CD14-positive monocyte (primary cell): ENCODE measurements around the gene ADAMTS17. TPM values are rescaled to one million over a fixed set of nuclear protein-coding genes. Genes with fewer than 3 reads are reported as not detected.

Experiments
- DNase-seq, 3 donors: peaks; one replicate each; pipeline ENCODE4 v3.0.0-alpha.2; 2011 to 2022
- H2AFZ ChIP-seq: 2 replicates; pipeline ENCODE4 v1.6.0; 2012; ENCODE audit warnings: mild to moderate bottlenecking, low read depth, low read length, inconsistent platforms; ENCODE audit not compliant: insufficient read depth, poor library complexity, severe bottlenecking
- H3K27ac ChIP-seq, 2 donors: 1 replicate in 1 of 2; 2 replicates in 1 of 2; pipeline ENCODE4 v1.5.1; 2012 to 2013; ENCODE audit warnings: low read length in 2 of 2, control low read depth in 1 of 2, inconsistent platforms in 1 of 2, low read depth in 1 of 2, mild to moderate bottlenecking in 1 of 2
- H3K27me3 ChIP-seq, 2 donors: one replicate each; pipeline versions ENCODE4 v1.6.0 to v1.6.1; 2011 to 2013; ENCODE audit warnings: low read length in 2 of 2; ENCODE audit not compliant: control insufficient read depth in 2 of 2, insufficient read depth in 2 of 2
- H3K36me3 ChIP-seq, 2 donors: replicated peaks in 1 of 2; 1 replicate in 1 of 2; 2 replicates in 1 of 2; pipeline versions ENCODE4 v1.5.1 to v1.6.1; 2012 to 2013; ENCODE audit warnings: low read length in 2 of 2, control low read depth in 1 of 2, inconsistent platforms in 1 of 2, mild to moderate bottlenecking in 1 of 2; ENCODE audit not compliant: insufficient read depth in 2 of 2, control insufficient read depth in 1 of 2
- H3K4me1 ChIP-seq, 2 donors: 1 replicate in 1 of 2; 2 replicates in 1 of 2; pipeline versions ENCODE4 v1.5.1 to v1.6.1; 2012 to 2013; ENCODE audit warnings: low read length in 2 of 2, control low read depth in 1 of 2, inconsistent platforms in 1 of 2, mild to moderate bottlenecking in 1 of 2, moderate library complexity in 1 of 2; ENCODE audit not compliant: insufficient read depth in 2 of 2, control insufficient read depth in 1 of 2
- H3K4me2 ChIP-seq: replicated peaks from 2 replicates; pipeline ENCODE3; 2012; ENCODE audit warnings: low read length, moderate library complexity, mild to moderate bottlenecking; ENCODE audit not compliant: poor library complexity, severe bottlenecking; ENCODE audit errors: extremely low read depth
- H3K4me3 ChIP-seq, 3 experiments: fragments of 200-600 bp in 1 of 3; sonication (generic) in 1 of 3; replicated peaks in 1 of 3; 1 replicate in 2 of 3; 2 replicates in 1 of 3; pipeline ENCODE4 v1.5.1; 2011 to 2013; ENCODE audit warnings: low read length in 3 of 3, mild to moderate bottlenecking in 3 of 3, control low read depth in 2 of 3, low read depth in 2 of 3, inconsistent platforms in 1 of 3, moderate library complexity in 1 of 3
- H3K79me2 ChIP-seq: 2 replicates; pipeline ENCODE4 v1.6.0; 2012; ENCODE audit warnings: mild to moderate bottlenecking, control low read depth, inconsistent platforms, low read length, moderate library complexity; ENCODE audit not compliant: insufficient read depth
- H3K9ac ChIP-seq: 2 replicates; pipeline ENCODE4 v1.6.0; 2017; ENCODE audit warnings: low read length, mild to moderate bottlenecking; ENCODE audit not compliant: insufficient read depth, poor library complexity, severe bottlenecking
- H3K9me3 ChIP-seq, 2 donors: replicated peaks in 1 of 2; 1 replicate in 1 of 2; 2 replicates in 1 of 2; pipeline versions ENCODE4 v1.5.1 to v1.6.1; 2012 to 2013; ENCODE audit warnings: low read length in 2 of 2, control low read depth in 1 of 2; ENCODE audit not compliant: control insufficient read depth in 1 of 2, insufficient read depth in 1 of 2
- H4K20me1 ChIP-seq: 2 replicates; pipeline ENCODE4 v1.6.0; 2012; ENCODE audit warnings: mild to moderate bottlenecking, low read length, control low read depth, moderate library complexity; ENCODE audit not compliant: insufficient read depth
- H3K27ac Mint-ChIP-seq, 7 donors: one replicate each; pipeline ENCODE4 v1.8.0; 2020; ENCODE audit warnings: mild to moderate bottlenecking in 7 of 7, mixed read lengths in 7 of 7, moderate library complexity in 6 of 7, inconsistent platforms in 2 of 7
- H3K27me3 Mint-ChIP-seq, 3 donors: one replicate each; pipeline ENCODE4 v1.8.0; 2021 to 2022; ENCODE audit warnings: low read depth in 3 of 3, mild to moderate bottlenecking in 3 of 3, mixed read lengths in 3 of 3, moderate library complexity in 3 of 3, inconsistent platforms in 1 of 3
- H3K36me3 Mint-ChIP-seq, 2 donors: one replicate each; pipeline ENCODE4 v1.8.0; 2020; ENCODE audit warnings: mixed read lengths in 2 of 2, inconsistent platforms in 1 of 2, mild to moderate bottlenecking in 1 of 2
- H3K4me1 Mint-ChIP-seq: one replicate; pipeline ENCODE4 v1.8.0; 2020; ENCODE audit warnings: mild to moderate bottlenecking, mixed read lengths
- H3K4me3 Mint-ChIP-seq, 2 donors: one replicate each; pipeline ENCODE4 v1.8.0; 2020; ENCODE audit warnings: mild to moderate bottlenecking in 2 of 2, mixed read lengths in 2 of 2, moderate library complexity in 1 of 2
- H3K9me3 Mint-ChIP-seq, 7 donors: one replicate each; pipeline ENCODE4 v1.8.0; 2020 to 2022; ENCODE audit warnings: mixed read lengths in 7 of 7, mild to moderate bottlenecking in 6 of 7, moderate library complexity in 6 of 7, inconsistent platforms in 2 of 7
- CTCF ChIP-seq: fragments of 200-600 bp; IDR thresholded peaks from one replicate; pipeline ENCODE4 v1.8.0; 2022; ENCODE audit warnings: antibody characterized with exemption, mild to moderate bottlenecking
- WGBS: methylation state at CpG from one replicate; pipeline ENCODE4 v1.1.5; 2013; ENCODE audit warnings: missing lambda C conversion rate; ENCODE audit not compliant: insufficient coverage; 5-methylcytosine and 5-hydroxymethylcytosine counted together
- intact Hi-C, 2 donors: fragments of 100-400 bp; cut with micrococcal nuclease; formaldehyde crosslinking; loops; one replicate each; pipeline versions ENCODE4 v1.15.0 to v1.15.1; 2023
- polyA plus RNA-seq, 3 donors: library from polyadenylated mRNA; depleted of rRNA in 1 of 3; unstranded in 2 of 3; stranded (reverse) in 1 of 3; fragments of 300-500 nt in 2 of 3; fragments of >200 nt in 1 of 3; fragmentation: Illumina TruSeq in 2 of 3; gene quantifications; 1 replicate in 2 of 3; 2 replicates in 1 of 3; pipeline ENCODE4 v1.2.3, GENCODE V29; 2012 to 2021

Gene ADAMTS17
- polyA plus RNA-seq, 3 donors, result 0.03 to 0.25 TPM; not detected in 1

GRCh38 chr15:100081454-100081853 is 260.3 kb downstream of the ADAMTS17 start:
- peaks cover 6 to 8% of the 10 kb centered on the region in 2 donors for H3K9me3 ChIP-seq
- no peaks in the 10 kb centered on the region for H3K4me1 ChIP-seq
- H3K27ac ChIP-seq, result no peak overlapping the region
- H3K27ac Mint-ChIP-seq, result no peak overlapping the region
- no CpG with 5 or more reads among the region's 4 CpGs for WGBS
- no peaks in the 10 kb centered on the region for H3K79me2 ChIP-seq
- no peak overlapping the region for H3K4me3 ChIP-seq
- no peaks in the 10 kb centered on the region for H3K36me3 ChIP-seq
- intact Hi-C loops, result no loop called here
- no peak overlapping the region for H3K4me3 Mint-ChIP-seq
- DNase-seq, result no peak
- no peak overlapping the region for H3K9ac ChIP-seq
- H3K4me2 ChIP-seq, result no peak overlapping the region
- peaks cover 7 to 34% (median 24%) of the 10 kb centered on the region in 7 donors for H3K9me3 Mint-ChIP-seq
- no peak for TF ChIP-seq CTCF
- H3K4me1 Mint-ChIP-seq, result peaks cover 1% of the 10 kb centered on the region
- no peaks in the 10 kb centered on the region for H3K36me3 Mint-ChIP-seq
- peaks cover 2 to 16% (median 5%) of the 10 kb centered on the region in 3 donors for H3K27me3 Mint-ChIP-seq
- no peaks in the 10 kb centered on the region for H4K20me1 ChIP-seq
- H2AFZ ChIP-seq, result no peak overlapping the region
- H3K27me3 ChIP-seq, result peaks cover 2 to 6% of the 10 kb centered on the region in 2 donors

GRCh38 chr15:100078511-100079220 is 263.1 kb downstream of the ADAMTS17 start:
- intact Hi-C loops, result no loop called here
- WGBS, result 96% methylated on average over 3 of the region's 6 CpGs
- Histone ChIP-seq H2AFZ (no peak overlapping the region), H4K20me1 (no peaks in the 10 kb centered on the region), H3K9ac (no peak overlapping the region), H3K9me3 (peaks cover 2 to 4% of the 10 kb centered on the region in 2 donors), H3K79me2 (no peaks in the 10 kb centered on the region), H3K27me3 (peaks cover 4 to 6% of the 10 kb centered on the region in 2 donors), H3K36me3 (no peaks in the 10 kb centered on the region), H3K4me1 (no peaks in the 10 kb centered on the region), H3K27ac (no peak overlapping the region), H3K4me3 (no peak overlapping the region), H3K4me2 (no peak overlapping the region)
- no peaks in the 10 kb centered on the region for H3K36me3 Mint-ChIP-seq
- peaks cover 7% of the 10 kb centered on the region for H3K4me1 Mint-ChIP-seq
- TF ChIP-seq CTCF, result no peak
- peaks cover 1 to 18% (median 6%) of the 10 kb centered on the region in 3 donors for H3K27me3 Mint-ChIP-seq
- peak in 2 of 3 donors; percentile 5 to 31 for DNase-seq
- H3K4me3 Mint-ChIP-seq, result no peak overlapping the region
- H3K27ac Mint-ChIP-seq, result no peak overlapping the region
- peaks cover 3 to 25% (median 8%) of the 10 kb centered on the region in 7 donors for H3K9me3 Mint-ChIP-seq
